ENCODE data around the gene ZNF394. TPM values are rescaled to one million over a fixed set of nuclear protein-coding genes. Genes with fewer than 3 reads are reported as not detected.
A peak's percentile ranks its signal among the peaks of the same experiment; 100 is the strongest.

The ZNF394 gene
- total RNA-seq, 1 experiment from 2014 or later, result 24.2 TPM

DNA sequence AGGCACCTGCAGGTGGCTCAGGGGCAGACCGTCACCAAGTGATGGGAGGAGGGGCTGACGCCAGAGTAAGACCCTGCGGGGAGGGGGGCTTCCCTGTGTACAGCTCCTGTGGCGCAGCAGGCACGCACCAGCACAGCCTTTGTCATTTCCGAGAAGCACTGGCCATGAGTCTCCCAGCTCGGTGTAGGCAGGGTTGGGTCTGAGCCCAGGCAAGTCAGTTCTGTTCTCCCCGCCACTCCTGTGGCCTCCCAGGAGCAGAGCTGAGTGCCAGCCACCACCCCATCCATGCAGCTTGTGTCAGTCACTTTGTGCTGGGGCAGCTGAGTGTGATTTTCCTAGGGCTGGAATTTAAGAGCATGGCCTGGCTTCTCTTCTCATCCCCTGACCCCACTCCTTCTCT is 48.1 kb downstream of the ZNF394 start:
- Histone ChIP-seq H2BK5ac (ENCODE audit: insufficient read length, low read length) (no peak overlapping the region), H3K9me3 (ENCODE audit: control insufficient read depth, low read depth, low read length) (no peaks in the 10 kb centered on the region), H2BK20ac (ENCODE audit: low read depth, low read length, poor library complexity, severe bottlenecking) (no peak overlapping the region), H3K79me2 (ENCODE audit: insufficient read depth, low read length) (no peaks in the 10 kb centered on the region), H2AK5ac (ENCODE audit: insufficient read length, low read length) (no peak overlapping the region), H2BK120ac (ENCODE audit: low read depth, low read length, poor library complexity, severe bottlenecking) (no peak overlapping the region), H3T11ph (ENCODE audit: low read length) (no peak overlapping the region), H3K9ac (ENCODE audit: extremely low read depth, insufficient read length, low read length) (no peak overlapping the region), H3K27ac (ENCODE audit: insufficient read length, low read depth, low read length) (no peak overlapping the region), H2BK12ac (ENCODE audit: insufficient read length, low read depth, low read length) (no peak overlapping the region), H3K14ac (ENCODE audit: insufficient read depth, low read length) (no peak overlapping the region), H2AFZ (ENCODE audit: low read length) (no peak overlapping the region), H3K27me3 (ENCODE audit: insufficient read depth, low read length) (no peaks in the 10 kb centered on the region), H3K4me1 (ENCODE audit: insufficient read depth, low read length) (no peaks in the 10 kb centered on the region), H3K56ac (ENCODE audit: insufficient read length, low read depth, low read length) (no peak overlapping the region), H3K4me2 (ENCODE audit: insufficient read depth, insufficient read length, low read length) (no peak overlapping the region), H4K91ac (ENCODE audit: insufficient read length, low read depth, low read length) (no peak overlapping the region), H3K79me1 (ENCODE audit: insufficient read depth, low read depth, low read length, poor library complexity, severe bottlenecking) (no peaks in the 10 kb centered on the region), H4K8ac (replicated peaks; ENCODE audit: insufficient read length, low read depth, low read length) (no peak overlapping the region), H3K23ac (ENCODE audit: insufficient read length, low read depth, low read length) (no peak overlapping the region), H4K20me1 (ENCODE audit: control insufficient read depth, insufficient read depth, insufficient read length) (no peaks in the 10 kb centered on the region), H3K18ac (ENCODE audit: insufficient read length, low read depth, low read length) (no peak overlapping the region), H3K4ac (ENCODE audit: low read depth, low read length) (no peak overlapping the region), H4K5ac (ENCODE audit: insufficient read length, low read depth, low read length) (no peak overlapping the region), H3K23me2 (ENCODE audit: insufficient read length, low read depth, low read length, poor library complexity, severe bottlenecking) (no peaks in the 10 kb centered on the region), H2BK15ac (ENCODE audit: low read depth, low read length) (no peak overlapping the region)
- WGBS (ENCODE audit: extremely low coverage, insufficient read length, low lambda C conversion rate), result no CpG with 5 or more reads among the region's 8 CpGs
- no peak overlapping the region for H3K4me3 Mint-ChIP-seq
- peak overlapping the region in 1 of 3 experiments; percentile 53; a peak in 1 of 7 replicates for H3K27ac Mint-ChIP-seq
- DNase-seq, result no peak
- H3K27me3 Mint-ChIP-seq (ENCODE audit: low read depth), result no peaks in the 10 kb centered on the region; the same call in none of the 2 replicates
- H3K9me3 Mint-ChIP-seq, result no peaks in the 10 kb centered on the region
- peaks cover 34 to 91% (median 86%) of the 10 kb centered on the region in 3 experiments; a peak in 6 of 7 replicates for H3K36me3 Mint-ChIP-seq (ENCODE audit: insufficient read depth in 1 of 3, low read depth in 3 of 3)
- H3K4me1 Mint-ChIP-seq, result no peaks in the 10 kb centered on the region
- TF ChIP-seq, protein P1, sequence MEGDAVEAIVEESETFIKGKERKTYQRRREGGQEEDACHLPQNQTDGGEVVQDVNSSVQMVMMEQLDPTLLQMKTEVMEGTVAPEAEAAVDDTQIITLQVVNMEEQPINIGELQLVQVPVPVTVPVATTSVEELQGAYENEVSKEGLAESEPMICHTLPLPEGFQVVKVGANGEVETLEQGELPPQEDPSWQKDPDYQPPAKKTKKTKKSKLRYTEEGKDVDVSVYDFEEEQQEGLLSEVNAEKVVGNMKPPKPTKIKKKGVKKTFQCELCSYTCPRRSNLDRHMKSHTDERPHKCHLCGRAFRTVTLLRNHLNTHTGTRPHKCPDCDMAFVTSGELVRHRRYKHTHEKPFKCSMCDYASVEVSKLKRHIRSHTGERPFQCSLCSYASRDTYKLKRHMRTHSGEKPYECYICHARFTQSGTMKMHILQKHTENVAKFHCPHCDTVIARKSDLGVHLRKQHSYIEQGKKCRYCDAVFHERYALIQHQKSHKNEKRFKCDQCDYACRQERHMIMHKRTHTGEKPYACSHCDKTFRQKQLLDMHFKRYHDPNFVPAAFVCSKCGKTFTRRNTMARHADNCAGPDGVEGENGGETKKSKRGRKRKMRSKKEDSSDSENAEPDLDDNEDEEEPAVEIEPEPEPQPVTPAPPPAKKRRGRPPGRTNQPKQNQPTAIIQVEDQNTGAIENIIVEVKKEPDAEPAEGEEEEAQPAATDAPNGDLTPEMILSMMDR (conservative IDR thresholded peaks at IDR 0.05), result no peak

All from H9 (cell line).